KMS-11 (cell line): ENCODE data around the gene EHD2.

Experiments used
- H2AFZ ChIP-seq: fragments of 200-600 bp; sonication (generic); 2 replicates; pipeline ENCODE4 v1.6.1; 2016; ENCODE audit warnings: antibody characterized with exemption, mixed run types, low read depth
- H3K27ac ChIP-seq: fragments of 200-600 bp; sonication (generic); 2 replicates; pipeline ENCODE4 v1.6.1; 2016; ENCODE audit warnings: mild to moderate bottlenecking, mixed run types
- H3K27me3 ChIP-seq: fragments of 200-600 bp; sonication (generic); 2 replicates; pipeline ENCODE4 v1.6.1; 2017; ENCODE audit warnings: mild to moderate bottlenecking, low read depth, mixed run types, moderate library complexity; ENCODE audit not compliant: insufficient read depth
- H3K36me3 ChIP-seq: fragments of 200-600 bp; sonication (generic); 2 replicates; pipeline ENCODE4 v1.6.1; 2017; ENCODE audit warnings: mild to moderate bottlenecking, mixed run types; ENCODE audit not compliant: insufficient read depth
- H3K4me1 ChIP-seq: fragments of 200-600 bp; sonication (generic); 2 replicates; pipeline ENCODE4 v1.6.1; 2016; ENCODE audit warnings: mild to moderate bottlenecking, low read depth, mixed run types; ENCODE audit not compliant: poor library complexity, severe bottlenecking
- H3K4me2 ChIP-seq: fragments of 200-600 bp; sonication (generic); 2 replicates; pipeline ENCODE4 v1.7.0; 2016; ENCODE audit warnings: mild to moderate bottlenecking, mixed run types
- H3K4me3 ChIP-seq: fragments of 200-600 bp; sonication (generic); IDR thresholded peaks from 2 replicates; pipeline ENCODE4 v1.6.1; 2017; ENCODE audit warnings: low read depth, low read length, mixed read lengths; ENCODE audit not compliant: insufficient read depth
- H3K79me2 ChIP-seq: fragments of 200-600 bp; sonication (generic); 2 replicates; pipeline ENCODE4 v1.6.1; 2016; ENCODE audit warnings: low read depth, mixed run types; ENCODE audit not compliant: insufficient read depth
- H3K9ac ChIP-seq: fragments of 200-600 bp; sonication (generic); 2 replicates; pipeline ENCODE4 v1.6.1; 2016; ENCODE audit warnings: mild to moderate bottlenecking, mixed run types
- H4K20me1 ChIP-seq: fragments of 200-600 bp; sonication (generic); 2 replicates; pipeline ENCODE4 v1.6.1; 2016; ENCODE audit warnings: mild to moderate bottlenecking, mixed run types; ENCODE audit not compliant: insufficient read depth
- TF ChIP-seq, protein P1 (sequence below): fragments of 200-600 bp; sonication (generic); conservative IDR thresholded peaks from 2 replicates; pipeline ENCODE4 v1.6.1; 2017; ENCODE audit warnings: low read depth, mild to moderate bottlenecking, antibody characterized with exemption, low read length, moderate library complexity, mixed read lengths

EHD2 gene

DNA sequence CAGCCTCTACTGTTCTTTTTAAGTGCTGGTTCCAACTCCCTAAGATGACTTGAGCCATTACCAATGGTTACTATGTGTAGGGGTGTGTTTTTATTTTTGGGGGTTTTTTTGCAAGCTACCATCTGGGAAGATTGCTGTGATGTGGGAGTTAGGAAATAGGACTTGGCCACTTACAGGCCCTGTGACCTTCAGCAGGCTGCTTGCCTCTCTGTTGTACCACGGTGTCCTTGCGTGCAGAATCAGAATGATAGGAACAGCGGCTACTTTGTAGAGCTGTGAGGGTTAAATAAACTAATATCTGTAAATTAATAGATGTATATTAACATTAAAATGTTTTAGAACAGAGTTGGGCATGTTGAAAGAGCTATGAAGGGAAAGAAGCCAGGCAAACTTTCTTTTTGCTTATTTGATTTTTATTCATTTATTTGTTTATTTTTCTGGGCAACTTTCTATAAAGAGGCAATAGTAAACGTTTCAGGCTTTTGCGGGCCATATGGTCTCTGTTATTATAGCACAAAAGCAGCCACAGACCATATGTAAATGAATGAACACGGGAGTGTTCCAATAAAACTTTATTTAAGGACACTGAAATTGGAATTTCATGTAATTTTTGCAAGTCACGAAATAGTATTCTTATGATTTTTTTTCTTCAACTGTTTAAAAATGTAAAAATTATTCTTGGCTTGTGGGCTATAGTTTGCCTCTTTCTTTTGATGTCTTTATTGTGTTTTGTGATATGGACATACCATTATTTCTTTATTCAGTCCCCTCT, 26.4 kb upstream of the EHD2 start:
- Histone ChIP-seq H3K4me2 (no peak overlapping the region), H3K27ac (no peak overlapping the region), H4K20me1 (no peaks in the 10 kb centered on the region), H3K4me1 (no peaks in the 10 kb centered on the region), H3K79me2 (no peaks in the 10 kb centered on the region), H2AFZ (no peak overlapping the region), H3K36me3 (no peaks in the 10 kb centered on the region), H3K27me3 (no peaks in the 10 kb centered on the region), H3K9ac (no peak overlapping the region), H3K4me3 (no peak overlapping the region)
- TF ChIP-seq, protein P1, sequence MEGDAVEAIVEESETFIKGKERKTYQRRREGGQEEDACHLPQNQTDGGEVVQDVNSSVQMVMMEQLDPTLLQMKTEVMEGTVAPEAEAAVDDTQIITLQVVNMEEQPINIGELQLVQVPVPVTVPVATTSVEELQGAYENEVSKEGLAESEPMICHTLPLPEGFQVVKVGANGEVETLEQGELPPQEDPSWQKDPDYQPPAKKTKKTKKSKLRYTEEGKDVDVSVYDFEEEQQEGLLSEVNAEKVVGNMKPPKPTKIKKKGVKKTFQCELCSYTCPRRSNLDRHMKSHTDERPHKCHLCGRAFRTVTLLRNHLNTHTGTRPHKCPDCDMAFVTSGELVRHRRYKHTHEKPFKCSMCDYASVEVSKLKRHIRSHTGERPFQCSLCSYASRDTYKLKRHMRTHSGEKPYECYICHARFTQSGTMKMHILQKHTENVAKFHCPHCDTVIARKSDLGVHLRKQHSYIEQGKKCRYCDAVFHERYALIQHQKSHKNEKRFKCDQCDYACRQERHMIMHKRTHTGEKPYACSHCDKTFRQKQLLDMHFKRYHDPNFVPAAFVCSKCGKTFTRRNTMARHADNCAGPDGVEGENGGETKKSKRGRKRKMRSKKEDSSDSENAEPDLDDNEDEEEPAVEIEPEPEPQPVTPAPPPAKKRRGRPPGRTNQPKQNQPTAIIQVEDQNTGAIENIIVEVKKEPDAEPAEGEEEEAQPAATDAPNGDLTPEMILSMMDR: no peak

DNA sequence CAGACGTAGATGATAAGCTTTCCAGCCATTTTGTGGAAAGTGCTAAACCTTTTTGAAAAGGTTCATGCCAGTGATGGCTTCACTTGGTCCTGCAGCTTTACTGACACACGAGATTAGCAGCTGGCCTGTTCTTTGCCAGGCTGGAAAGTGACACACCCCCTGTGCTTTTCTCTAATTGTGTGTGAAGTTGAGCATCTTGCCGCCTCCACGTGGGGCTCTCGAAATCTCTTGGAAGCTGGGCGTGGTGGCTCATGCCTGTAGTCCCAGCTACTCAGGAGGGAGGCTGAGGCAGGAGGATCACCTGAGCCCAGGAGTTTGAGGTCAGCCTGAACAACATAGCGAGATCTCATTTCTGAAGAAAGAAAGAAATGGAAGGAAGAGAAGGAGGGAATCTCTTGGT, 25.3 kb upstream of the EHD2 start:
- Histone ChIP-seq H3K27me3 (no peaks in the 10 kb centered on the region), H3K4me2 (no peak overlapping the region), H2AFZ (no peak overlapping the region), H3K4me1 (no peaks in the 10 kb centered on the region), H3K36me3 (no peaks in the 10 kb centered on the region), H3K27ac (no peak overlapping the region), H4K20me1 (no peaks in the 10 kb centered on the region), H3K4me3 (no peak overlapping the region), H3K79me2 (no peaks in the 10 kb centered on the region), H3K9ac (no peak overlapping the region)
- TF ChIP-seq, protein P1: no peak

- H3K79me2 ChIP-seq: no peaks in the 10 kb centered on the region
- H3K4me2 ChIP-seq: no peak overlapping the region
- no peak overlapping the region for H3K4me3 ChIP-seq
- H3K9ac ChIP-seq: no peak overlapping the region
- H2AFZ ChIP-seq: no peak overlapping the region
- TF ChIP-seq, protein P1: no peak
- no peak overlapping the region for H3K27ac ChIP-seq
- no peaks in the 10 kb centered on the region for H3K4me1 ChIP-seq
- H3K36me3 ChIP-seq: no peaks in the 10 kb centered on the region
- no peaks in the 10 kb centered on the region for H4K20me1 ChIP-seq
- H3K27me3 ChIP-seq: no peaks in the 10 kb centered on the region
Measured at GRCh38 chr19:47691090-47691489, 22.1 kb upstream of the EHD2 start.

DNA sequence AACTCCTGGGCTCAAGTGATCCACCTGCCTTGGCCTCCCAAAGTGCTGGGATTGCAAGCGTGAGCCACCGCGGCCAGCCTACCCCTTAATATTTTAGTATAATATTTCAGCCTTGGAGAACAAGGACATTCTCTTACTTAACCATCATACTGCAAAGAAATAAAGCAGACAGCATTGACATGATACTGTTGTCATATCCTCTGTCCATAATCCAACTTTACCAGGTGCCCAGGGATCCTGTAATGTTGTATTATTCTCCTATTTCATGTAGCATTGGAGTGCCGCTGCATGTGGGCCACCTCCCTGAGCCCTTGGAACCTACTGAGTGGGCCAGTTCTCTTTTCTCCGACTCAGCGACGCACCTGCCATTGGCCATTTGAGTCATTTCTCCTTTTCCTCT, 21.4 kb upstream of the EHD2 start:
- Histone ChIP-seq H3K36me3 (no peaks in the 10 kb centered on the region), H3K79me2 (no peaks in the 10 kb centered on the region), H3K4me1 (no peaks in the 10 kb centered on the region), H3K9ac (no peak overlapping the region), H3K27ac (no peak overlapping the region), H4K20me1 (no peaks in the 10 kb centered on the region), H3K27me3 (no peaks in the 10 kb centered on the region), H3K4me3 (no peak overlapping the region), H3K4me2 (no peak overlapping the region), H2AFZ (no peak overlapping the region)
- TF ChIP-seq, protein P1: no peak
